ENCODE data around the gene TIGD3.

- TF ChIP-seq CTCF (IDR thresholded peaks at IDR 0.05; ENCODE audit: insufficient read depth, low read length, poor library complexity, severe bottlenecking) (no peak), EZH2phosphoT487 (conservative IDR thresholded peaks at IDR 0.05; ENCODE audit: low read length) (no peak)
These were observed 25.1 kb upstream of the TIGD3 start for GRCh38 chr11:65329478-65329877.

Measured in SU-DHL-6 (cell line).